ENCODE measurements around the gene ANKZF1. TPM values are rescaled to one million over a fixed set of nuclear protein-coding genes. Genes with fewer than 3 reads are reported as not detected.

Gene ANKZF1
- total RNA-seq, 4 donors from 2014 or later = 31.8 to 57.6 (median 38.7) TPM

- Histone ChIP-seq H3K36me3 (no peaks in the 10 kb centered on the region), H3K4me1 (peaks cover 0 to 13% of the 10 kb centered on the region in 2 donors), H3K9me3 (no peaks in the 10 kb centered on the region), H3K27ac (no peak overlapping the region), H3K4me3 (no peak overlapping the region), H3K27me3 (no peaks in the 10 kb centered on the region)
- intact Hi-C loops (cut with DNase I; ENCODE audit: low total_unique reads) = no loop called here
- DNase-seq = no peak
- TF ChIP-seq CTCF (IDR thresholded peaks at IDR 0.05) (no peak), POLR2A (IDR thresholded peaks at IDR 0.05) (no peak)
Measured at GRCh38 chr2:219223831-219224610, 5.6 kb upstream of the ANKZF1 start.

- Histone ChIP-seq H3K36me3 (no peaks in the 10 kb centered on the region), H3K9me3 (no peaks in the 10 kb centered on the region), H3K4me1 (peaks cover 0 to 7% of the 10 kb centered on the region in 2 donors), H3K27me3 (no peaks in the 10 kb centered on the region), H3K4me3 (no peak overlapping the region), H3K27ac (no peak overlapping the region)
- intact Hi-C loops (cut with DNase I; ENCODE audit: low total_unique reads) = no loop called here
- TF ChIP-seq CTCF (IDR thresholded peaks at IDR 0.05) = no peak
- TF ChIP-seq POLR2A (IDR thresholded peaks at IDR 0.05) = no peak
- no peak for DNase-seq
Measured at GRCh38 chr2:219225350-219225749, 4.3 kb upstream of the ANKZF1 start.

- Histone ChIP-seq H3K27me3 (no peaks in the 10 kb centered on the region), H3K4me3 (peak overlapping the region; percentile 58 to 91), H3K27ac (peak overlapping the region; percentile 92 to 98), H3K9me3 (no peaks in the 10 kb centered on the region), H3K36me3 (no peaks in the 10 kb centered on the region), H3K4me1 (peaks cover 0 to 7% of the 10 kb centered on the region in 2 donors)
- DNase-seq = no peak
- intact Hi-C loops (cut with DNase I; ENCODE audit: low total_unique reads) = no loop called here
- TF ChIP-seq POLR2A (IDR thresholded peaks at IDR 0.05) (no peak), CTCF (IDR thresholded peaks at IDR 0.05) (no peak)
Measured at GRCh38 chr2:219228041-219228910, 1.3 kb upstream of the ANKZF1 start.

GRCh38 chr2:219228911-219229304, 698 bp upstream of the ANKZF1 start:
- intact Hi-C loops (cut with DNase I; ENCODE audit: low total_unique reads) = no loop called here
- no peak for TF ChIP-seq CTCF (IDR thresholded peaks at IDR 0.05)
- TF ChIP-seq POLR2A (IDR thresholded peaks at IDR 0.05) = no peak
- Histone ChIP-seq H3K27me3 (no peaks in the 10 kb centered on the region), H3K27ac (peak overlapping the region; percentile 92 to 98), H3K36me3 (no peaks in the 10 kb centered on the region), H3K9me3 (no peaks in the 10 kb centered on the region), H3K4me1 (peaks cover 0 to 7% of the 10 kb centered on the region in 2 donors), H3K4me3 (peak overlapping the region; percentile 58 to 91)
- DNase-seq = no peak
